GM12872 (cell line): Measurements from ENCODE around the gene ATP8A2.

Source experiments
- TF ChIP-seq, protein P1 (sequence below): IDR thresholded peaks from 3 replicates; pipeline ENCODE4 v1.5.1; 2011; ENCODE audit warnings: low read depth, mild to moderate bottlenecking, low read length, moderate library complexity; ENCODE audit not compliant: insufficient read depth

The ATP8A2 gene

DNA sequence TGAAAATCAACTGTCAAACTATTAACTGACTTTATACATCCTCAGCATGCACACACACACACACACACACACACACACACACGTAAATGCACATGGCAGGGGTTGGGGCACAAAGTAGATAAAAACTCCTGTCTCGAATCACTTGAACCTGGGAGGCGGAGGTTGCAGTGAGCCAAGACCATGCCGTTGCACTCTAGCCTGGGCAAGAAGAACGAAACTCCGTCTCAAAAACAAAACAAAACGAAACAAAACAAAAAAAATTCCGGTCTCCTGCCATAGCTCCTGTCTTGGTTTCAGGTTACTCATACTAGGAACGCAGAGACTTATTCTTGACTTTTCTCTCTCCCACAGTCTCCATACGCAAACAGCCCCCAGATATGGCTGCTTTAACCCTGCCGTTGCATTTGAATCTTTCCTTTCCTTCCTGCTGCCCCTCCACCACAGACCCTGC is 531.1 kb downstream of the ATP8A2 start:
- TF ChIP-seq, protein P1, sequence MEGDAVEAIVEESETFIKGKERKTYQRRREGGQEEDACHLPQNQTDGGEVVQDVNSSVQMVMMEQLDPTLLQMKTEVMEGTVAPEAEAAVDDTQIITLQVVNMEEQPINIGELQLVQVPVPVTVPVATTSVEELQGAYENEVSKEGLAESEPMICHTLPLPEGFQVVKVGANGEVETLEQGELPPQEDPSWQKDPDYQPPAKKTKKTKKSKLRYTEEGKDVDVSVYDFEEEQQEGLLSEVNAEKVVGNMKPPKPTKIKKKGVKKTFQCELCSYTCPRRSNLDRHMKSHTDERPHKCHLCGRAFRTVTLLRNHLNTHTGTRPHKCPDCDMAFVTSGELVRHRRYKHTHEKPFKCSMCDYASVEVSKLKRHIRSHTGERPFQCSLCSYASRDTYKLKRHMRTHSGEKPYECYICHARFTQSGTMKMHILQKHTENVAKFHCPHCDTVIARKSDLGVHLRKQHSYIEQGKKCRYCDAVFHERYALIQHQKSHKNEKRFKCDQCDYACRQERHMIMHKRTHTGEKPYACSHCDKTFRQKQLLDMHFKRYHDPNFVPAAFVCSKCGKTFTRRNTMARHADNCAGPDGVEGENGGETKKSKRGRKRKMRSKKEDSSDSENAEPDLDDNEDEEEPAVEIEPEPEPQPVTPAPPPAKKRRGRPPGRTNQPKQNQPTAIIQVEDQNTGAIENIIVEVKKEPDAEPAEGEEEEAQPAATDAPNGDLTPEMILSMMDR, result no peak

DNA sequence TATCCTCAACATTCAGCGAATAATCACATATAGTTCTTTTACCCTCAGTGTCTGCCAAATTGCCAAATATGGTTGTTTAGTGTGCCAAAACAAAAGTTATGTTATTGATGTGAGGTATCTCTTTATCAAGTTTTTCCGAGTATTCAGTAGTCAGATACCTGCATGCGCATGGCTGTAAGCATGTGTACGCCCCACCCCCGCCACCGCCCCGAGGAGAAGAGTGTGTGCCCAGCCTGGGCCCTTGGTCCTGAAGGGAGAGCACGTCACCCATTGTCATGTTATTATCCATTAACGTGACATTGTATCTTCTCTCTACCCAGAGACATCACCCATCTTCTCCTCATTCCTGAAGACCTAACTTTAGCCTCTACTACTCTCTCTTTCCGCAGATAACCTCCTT is 533.1 kb downstream of the ATP8A2 start:
- TF ChIP-seq, protein P1, result no peak

- TF ChIP-seq, protein P1, result no peak
Observed at GRCh38 chr13:25905611-25906010, 533.8 kb downstream of the ATP8A2 start.

DNA sequence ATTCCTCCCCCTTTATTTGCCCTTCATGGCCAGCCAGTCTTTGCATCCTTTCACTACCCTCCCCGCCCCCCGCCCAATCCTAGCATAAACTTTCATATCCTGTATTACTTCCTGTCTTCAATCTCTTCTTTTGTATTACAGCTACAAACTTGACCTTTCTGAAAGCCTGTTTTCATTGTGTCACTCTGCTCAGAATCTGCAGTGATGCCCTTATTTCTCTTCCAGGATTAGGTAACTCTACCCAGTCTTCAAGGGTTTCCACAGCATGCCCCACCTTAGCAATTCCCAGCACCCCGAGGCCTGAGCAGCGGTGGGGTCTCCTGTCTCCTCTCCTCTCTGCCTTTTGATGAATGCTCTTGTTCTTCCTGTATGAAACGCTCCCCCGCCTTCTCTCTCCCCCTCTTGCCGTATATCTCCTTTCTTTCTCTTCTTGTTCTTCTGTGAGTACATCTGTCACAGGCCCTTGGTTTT is 534.5 kb downstream of the ATP8A2 start:
- TF ChIP-seq, protein P1, result no peak

GRCh38 chr13:25908366-25908765 is 536.6 kb downstream of the ATP8A2 start:
- TF ChIP-seq, protein P1, result no peak

GRCh38 chr13:25910243-25910642 is 538.5 kb downstream of the ATP8A2 start:
- TF ChIP-seq, protein P1, result no peak

DNA sequence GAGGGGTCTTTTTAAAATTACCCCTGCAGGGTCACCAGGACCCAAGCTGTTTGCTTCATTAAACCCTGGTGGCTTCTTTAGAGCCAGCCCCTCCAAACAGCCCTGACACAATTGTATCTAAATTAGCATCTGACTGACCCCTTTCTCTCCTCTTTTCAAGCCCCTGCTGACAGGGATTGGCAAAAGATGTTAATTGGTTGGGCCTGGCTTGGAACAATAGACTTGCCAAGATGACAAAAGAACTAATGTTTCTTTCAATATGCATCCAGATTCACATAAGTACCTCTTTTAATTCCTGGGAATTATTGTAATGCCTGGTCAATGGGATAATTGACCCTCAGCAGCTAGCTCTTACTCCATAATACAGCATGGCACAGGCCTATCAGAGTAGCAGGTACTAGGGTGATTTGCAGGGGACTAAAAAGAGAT is 539.2 kb downstream of the ATP8A2 start:
- TF ChIP-seq, protein P1, result no peak
